Endothelial cell (in vitro differentiated cells): ENCODE results near the gene CLEC4F. TPM values are rescaled to one million over a fixed set of nuclear protein-coding genes. Genes with fewer than 3 reads are reported as not detected.

ENCODE experiments used
- DNase-seq: peaks from one replicate; pipeline ENCODE4 v3.0.0; 2021; ENCODE audit warnings: low spot score
- H3K27ac Mint-ChIP-seq: one replicate; pipeline ENCODE4 v1.8.0; 2021; ENCODE audit warnings: mixed read lengths, inconsistent platforms; ENCODE audit not compliant: unreplicated experiment
- H3K27me3 Mint-ChIP-seq: one replicate; pipeline ENCODE4 v1.8.0; 2021; ENCODE audit warnings: mild to moderate bottlenecking, moderate library complexity, mixed read lengths, inconsistent platforms; ENCODE audit not compliant: unreplicated experiment
- H3K36me3 Mint-ChIP-seq: one replicate; pipeline ENCODE4 v1.8.0; 2021; ENCODE audit warnings: mild to moderate bottlenecking, low read depth, mixed read lengths, inconsistent platforms; ENCODE audit not compliant: unreplicated experiment
- H3K4me1 Mint-ChIP-seq: one replicate; pipeline ENCODE4 v1.8.0; 2021; ENCODE audit warnings: mild to moderate bottlenecking, mixed read lengths, inconsistent platforms; ENCODE audit not compliant: unreplicated experiment
- H3K4me3 Mint-ChIP-seq: one replicate; pipeline ENCODE4 v1.8.0; 2021; ENCODE audit warnings: mild to moderate bottlenecking, mixed read lengths, inconsistent platforms; ENCODE audit not compliant: unreplicated experiment
- H3K9me3 Mint-ChIP-seq: one replicate; pipeline ENCODE4 v1.8.0; 2021; ENCODE audit warnings: mixed read lengths, inconsistent platforms; ENCODE audit not compliant: unreplicated experiment
- total RNA-seq: library from RNA; stranded (reverse); fragmentation: NEBNext Ultra II Directional; extraction: Animal tissue kit (Norgen Biotek cat#: 25700); gene quantifications from one replicate; pipeline ENCODE4 v1.2.1, GENCODE V29; 2021; ENCODE audit not compliant: unreplicated experiment
- TF ChIP-seq, protein P1 (sequence below): fragments of 200-600 bp; sonication (generic); IDR thresholded peaks from one replicate; pipeline ENCODE4 v1.5.0; 2021; ENCODE audit warnings: antibody characterized with exemption; ENCODE audit not compliant: unreplicated experiment

CLEC4F gene
- total RNA-seq, 1 donor from 2014 or later = 0.23 TPM

DNA sequence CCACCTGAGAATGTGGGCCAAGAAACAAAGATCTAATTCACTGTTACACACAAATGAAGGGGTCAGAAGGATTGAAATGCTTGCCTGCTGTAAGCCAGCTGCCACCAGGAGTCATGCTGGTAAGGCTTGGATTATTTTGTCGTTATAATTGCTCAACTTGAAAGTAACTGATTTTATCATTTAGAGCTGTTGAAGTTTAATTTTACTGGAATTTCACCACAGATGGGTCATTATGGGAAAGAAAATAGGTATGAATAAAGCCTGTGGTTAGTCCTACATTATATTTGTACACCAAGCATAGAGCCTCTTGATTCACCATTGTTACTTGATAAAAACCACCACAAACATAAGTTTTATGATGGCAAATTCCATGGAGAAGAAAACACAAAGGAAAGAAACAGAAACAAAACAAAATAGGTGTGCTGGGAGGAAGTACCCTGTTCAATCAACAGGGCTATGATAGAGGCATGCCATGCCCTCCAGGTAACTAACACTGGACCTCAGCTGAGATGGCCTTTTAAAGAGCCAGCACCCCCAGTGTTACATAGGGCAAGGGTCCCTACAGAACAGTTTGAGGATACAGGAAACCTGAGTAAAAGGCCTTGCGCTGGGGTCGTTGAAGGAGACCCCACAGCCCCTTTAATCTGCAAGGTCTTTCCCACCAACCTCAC, 3.0 kb downstream of the CLEC4F start:
- H3K4me3 Mint-ChIP-seq = no peak overlapping the region
- DNase-seq = no peak
- H3K4me1 Mint-ChIP-seq = no peaks in the 10 kb centered on the region
- H3K27me3 Mint-ChIP-seq = peaks cover 6% of the 10 kb centered on the region
- no peak overlapping the region for H3K27ac Mint-ChIP-seq
- H3K36me3 Mint-ChIP-seq = peaks cover 3% of the 10 kb centered on the region
- TF ChIP-seq, protein P1, sequence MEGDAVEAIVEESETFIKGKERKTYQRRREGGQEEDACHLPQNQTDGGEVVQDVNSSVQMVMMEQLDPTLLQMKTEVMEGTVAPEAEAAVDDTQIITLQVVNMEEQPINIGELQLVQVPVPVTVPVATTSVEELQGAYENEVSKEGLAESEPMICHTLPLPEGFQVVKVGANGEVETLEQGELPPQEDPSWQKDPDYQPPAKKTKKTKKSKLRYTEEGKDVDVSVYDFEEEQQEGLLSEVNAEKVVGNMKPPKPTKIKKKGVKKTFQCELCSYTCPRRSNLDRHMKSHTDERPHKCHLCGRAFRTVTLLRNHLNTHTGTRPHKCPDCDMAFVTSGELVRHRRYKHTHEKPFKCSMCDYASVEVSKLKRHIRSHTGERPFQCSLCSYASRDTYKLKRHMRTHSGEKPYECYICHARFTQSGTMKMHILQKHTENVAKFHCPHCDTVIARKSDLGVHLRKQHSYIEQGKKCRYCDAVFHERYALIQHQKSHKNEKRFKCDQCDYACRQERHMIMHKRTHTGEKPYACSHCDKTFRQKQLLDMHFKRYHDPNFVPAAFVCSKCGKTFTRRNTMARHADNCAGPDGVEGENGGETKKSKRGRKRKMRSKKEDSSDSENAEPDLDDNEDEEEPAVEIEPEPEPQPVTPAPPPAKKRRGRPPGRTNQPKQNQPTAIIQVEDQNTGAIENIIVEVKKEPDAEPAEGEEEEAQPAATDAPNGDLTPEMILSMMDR = no peak
- H3K9me3 Mint-ChIP-seq = no peaks in the 10 kb centered on the region

DNA sequence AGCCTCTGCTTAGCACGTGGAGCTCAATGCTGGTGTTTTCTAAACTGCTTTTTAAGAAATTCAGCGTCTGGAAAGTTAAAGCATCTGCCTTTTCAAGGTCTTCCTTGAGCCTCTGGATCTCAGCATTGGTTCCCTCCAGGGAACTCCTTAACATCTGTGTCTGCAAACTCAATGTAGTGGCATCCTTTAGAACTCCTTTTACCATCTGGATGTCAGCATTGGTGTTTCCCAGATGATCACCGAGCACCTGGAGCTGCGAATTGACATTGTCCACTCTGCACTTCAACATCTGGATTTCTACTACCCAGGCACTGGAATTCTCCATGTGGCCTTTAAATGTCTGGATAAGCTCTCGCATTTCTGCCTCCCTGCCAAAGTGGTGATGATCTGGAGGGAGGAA, 3.7 kb downstream of the CLEC4F start:
- H3K9me3 Mint-ChIP-seq = no peaks in the 10 kb centered on the region
- peaks cover 6% of the 10 kb centered on the region for H3K27me3 Mint-ChIP-seq
- peaks cover 3% of the 10 kb centered on the region for H3K36me3 Mint-ChIP-seq
- TF ChIP-seq, protein P1 = no peak
- H3K4me3 Mint-ChIP-seq = no peak overlapping the region
- H3K4me1 Mint-ChIP-seq = no peaks in the 10 kb centered on the region
- no peak for DNase-seq
- H3K27ac Mint-ChIP-seq = no peak overlapping the region

DNA sequence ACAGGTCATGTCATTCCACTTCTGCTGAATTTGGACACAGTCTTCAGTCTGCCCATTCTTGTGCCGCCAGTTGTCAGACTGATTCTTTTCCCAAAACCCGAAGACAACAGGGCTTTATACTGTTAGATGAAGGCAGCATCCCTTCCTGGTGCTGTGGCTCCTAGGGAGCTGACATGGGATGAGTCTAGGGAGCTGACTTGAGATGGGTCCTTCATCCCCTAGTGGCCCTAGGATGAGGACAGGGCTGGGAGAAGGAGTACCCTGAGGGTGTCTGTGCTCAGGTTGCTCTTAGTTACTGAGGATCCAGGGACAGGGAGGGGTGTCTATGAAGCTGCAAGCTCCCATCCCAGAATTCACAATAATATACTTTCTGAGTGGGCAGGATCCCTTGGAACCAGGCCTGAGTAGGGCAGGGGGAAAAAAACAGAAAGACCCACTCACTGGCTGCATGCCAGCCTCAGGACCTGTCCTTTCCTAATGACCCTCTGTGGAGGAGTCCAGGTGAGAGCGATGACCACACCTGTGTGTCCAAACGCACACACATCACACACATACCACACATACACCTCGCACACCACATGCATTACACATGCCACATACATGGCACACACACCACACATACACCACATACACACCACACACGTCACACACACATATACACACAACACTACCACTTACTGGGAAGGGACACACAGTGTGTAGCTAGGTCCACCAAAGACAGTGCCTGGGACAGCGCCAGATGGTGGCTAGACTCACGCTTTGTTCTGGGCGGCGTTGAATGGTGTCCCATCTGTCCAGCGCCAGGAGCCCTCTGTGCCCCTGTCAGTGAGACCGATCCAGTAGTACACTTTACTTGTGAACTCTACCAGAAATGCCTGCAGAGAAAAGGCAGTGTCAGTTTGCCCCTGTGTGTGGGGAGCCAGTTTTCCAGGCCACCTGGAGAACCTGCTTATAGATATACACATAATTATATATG, 11.1 kb downstream of the CLEC4F start:
- Mint-ChIP-seq H3K36me3 (peaks cover 3% of the 10 kb centered on the region), H3K27ac (no peak overlapping the region), H3K4me3 (no peak overlapping the region), H3K27me3 (peaks cover 2% of the 10 kb centered on the region), H3K9me3 (no peaks in the 10 kb centered on the region), H3K4me1 (no peaks in the 10 kb centered on the region)
- no peak for DNase-seq
- TF ChIP-seq, protein P1 = no peak

DNA sequence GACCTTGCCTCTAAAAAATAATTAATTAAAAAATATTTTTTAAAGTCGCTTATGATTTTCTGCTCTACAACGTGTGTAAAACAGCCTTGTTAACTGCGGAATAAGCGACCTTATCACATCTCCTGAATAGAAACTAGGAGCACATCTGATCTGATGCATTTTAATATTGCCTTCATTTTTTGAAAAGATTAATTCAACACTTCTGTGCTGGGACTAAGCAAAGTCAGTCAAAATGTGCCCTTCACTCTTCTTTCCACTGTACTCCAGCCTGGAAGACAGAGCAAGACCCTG, 12.6 kb downstream of the CLEC4F start:
- H3K9me3 Mint-ChIP-seq = no peaks in the 10 kb centered on the region
- H3K4me1 Mint-ChIP-seq = no peaks in the 10 kb centered on the region
- H3K4me3 Mint-ChIP-seq = no peak overlapping the region
- DNase-seq = no peak
- TF ChIP-seq, protein P1 = no peak
- no peak overlapping the region for H3K27ac Mint-ChIP-seq
- H3K27me3 Mint-ChIP-seq = peaks cover 1% of the 10 kb centered on the region
- peaks cover under 1% of the 10 kb centered on the region for H3K36me3 Mint-ChIP-seq
